Middle frontal gyrus (tissue), 1 donor: ENCODE results near the gene SLC35F6.
"Not testable (repeated sequence)": the region's sequence is repeated elsewhere in the genome, so short reads cannot be mapped to it uniquely, and the experiment has no call there.

Experiments used
- DNase-seq: peaks from one replicate; pipeline ENCODE4 v3.0.0-alpha.2; 2015; ENCODE audit warnings: low spot score; ENCODE audit errors: extremely low spot score

The SLC35F6 gene

GRCh38 chr2:26730549-26731344, 33.3 kb upstream of the SLC35F6 start:
- DNase-seq: no peak

- no peak for DNase-seq
Observed at GRCh38 chr2:26731714-26732113, 32.4 kb upstream of the SLC35F6 start.

- DNase-seq: no peak
Observed at GRCh38 chr2:26732446-26732845, 31.6 kb upstream of the SLC35F6 start.

GRCh38 chr2:26733413-26733812, 30.7 kb upstream of the SLC35F6 start:
- DNase-seq: no peak

- DNase-seq: no peak
Observed at GRCh38 chr2:26735097-26735496, 29.0 kb upstream of the SLC35F6 start.

GRCh38 chr2:26735883-26736588, 28.0 kb upstream of the SLC35F6 start:
- DNase-seq: no peak

GRCh38 chr2:26737221-26737620, 26.9 kb upstream of the SLC35F6 start:
- DNase-seq: no peak

- DNase-seq: no peak
Observed at GRCh38 chr2:26738481-26738880, 25.6 kb upstream of the SLC35F6 start.

- DNase-seq: no peak
Observed at GRCh38 chr2:26739514-26739913, 24.6 kb upstream of the SLC35F6 start.

GRCh38 chr2:26740346-26740745, 23.7 kb upstream of the SLC35F6 start:
- no peak for DNase-seq

GRCh38 chr2:26740890-26741302, 23.2 kb upstream of the SLC35F6 start:
- no peak for DNase-seq

- DNase-seq: no peak
Observed at GRCh38 chr2:26742048-26742770, 21.9 kb upstream of the SLC35F6 start.

- no peak for DNase-seq
Observed at GRCh38 chr2:26743852-26744251, 20.2 kb upstream of the SLC35F6 start.

- no peak for DNase-seq
Observed at GRCh38 chr2:26744953-26745352, 19.1 kb upstream of the SLC35F6 start.

- DNase-seq: peak; percentile 63
Observed at GRCh38 chr2:26745609-26746327, 18.3 kb upstream of the SLC35F6 start.

GRCh38 chr2:26746934-26747333, 17.1 kb upstream of the SLC35F6 start:
- no peak for DNase-seq

GRCh38 chr2:26749787-26750420, 14.2 kb upstream of the SLC35F6 start:
- not testable (repeated sequence) for DNase-seq

GRCh38 chr2:26750467-26750866, 13.6 kb upstream of the SLC35F6 start:
- DNase-seq: not testable (repeated sequence)

GRCh38 chr2:26752656-26753055, 11.4 kb upstream of the SLC35F6 start:
- no peak for DNase-seq

GRCh38 chr2:26754539-26754938, 9.5 kb upstream of the SLC35F6 start:
- no peak for DNase-seq
